Measurements from ENCODE around the gene NAP1L1. TPM values are rescaled to one million over a fixed set of nuclear protein-coding genes. Genes with fewer than 3 reads are reported as not detected.
A peak's percentile ranks its signal among the peaks of the same experiment; 100 is the strongest.

NAP1L1 gene
- total and polyA plus RNA-seq, 8 donors, result 69.4 to 188 (median 110) TPM

DNA sequence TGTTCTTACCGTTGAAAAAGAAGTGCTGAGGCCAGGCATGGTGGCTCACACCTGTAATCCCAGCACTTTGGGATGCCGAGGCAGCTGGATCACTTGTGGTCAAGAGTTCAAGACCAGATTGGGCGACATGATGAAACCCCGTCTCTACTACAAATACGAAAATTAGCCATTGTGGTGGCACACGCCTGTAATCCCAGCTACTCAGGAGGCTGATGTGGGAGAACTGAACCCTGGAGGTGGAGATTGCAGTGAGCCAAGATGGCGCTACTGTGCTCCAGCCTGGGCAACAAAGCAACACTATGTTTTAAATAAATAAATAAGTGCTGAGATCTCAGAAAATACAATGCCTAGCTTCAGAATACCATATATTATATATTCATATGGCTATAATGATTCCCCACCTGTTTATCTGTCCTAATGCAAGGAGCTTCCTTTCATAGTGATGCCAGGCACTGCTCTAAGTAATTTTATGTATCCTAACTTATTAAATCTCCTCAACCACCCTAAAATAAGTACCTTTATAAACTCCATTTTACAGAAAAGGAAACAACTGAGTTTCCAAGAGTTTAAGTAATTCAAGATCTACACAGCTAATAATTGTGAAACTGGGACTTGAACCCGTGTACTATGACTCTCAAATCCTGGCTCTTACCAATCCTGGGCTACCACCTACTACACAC, 60.2 kb downstream of the NAP1L1 start:
- ATAC-seq, result no peak
- TF ChIP-seq, protein P1, sequence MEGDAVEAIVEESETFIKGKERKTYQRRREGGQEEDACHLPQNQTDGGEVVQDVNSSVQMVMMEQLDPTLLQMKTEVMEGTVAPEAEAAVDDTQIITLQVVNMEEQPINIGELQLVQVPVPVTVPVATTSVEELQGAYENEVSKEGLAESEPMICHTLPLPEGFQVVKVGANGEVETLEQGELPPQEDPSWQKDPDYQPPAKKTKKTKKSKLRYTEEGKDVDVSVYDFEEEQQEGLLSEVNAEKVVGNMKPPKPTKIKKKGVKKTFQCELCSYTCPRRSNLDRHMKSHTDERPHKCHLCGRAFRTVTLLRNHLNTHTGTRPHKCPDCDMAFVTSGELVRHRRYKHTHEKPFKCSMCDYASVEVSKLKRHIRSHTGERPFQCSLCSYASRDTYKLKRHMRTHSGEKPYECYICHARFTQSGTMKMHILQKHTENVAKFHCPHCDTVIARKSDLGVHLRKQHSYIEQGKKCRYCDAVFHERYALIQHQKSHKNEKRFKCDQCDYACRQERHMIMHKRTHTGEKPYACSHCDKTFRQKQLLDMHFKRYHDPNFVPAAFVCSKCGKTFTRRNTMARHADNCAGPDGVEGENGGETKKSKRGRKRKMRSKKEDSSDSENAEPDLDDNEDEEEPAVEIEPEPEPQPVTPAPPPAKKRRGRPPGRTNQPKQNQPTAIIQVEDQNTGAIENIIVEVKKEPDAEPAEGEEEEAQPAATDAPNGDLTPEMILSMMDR (IDR thresholded peaks at IDR 0.05), result no peak
- no peak for DNase-seq
- H3K27ac ChIP-seq, result no peak overlapping the region
- peaks cover 0 to 20% (median 6%) of the 10 kb centered on the region in 3 donors for H3K4me1 ChIP-seq
- FAIRE-seq, result no peak
- WGBS, 2 donors, result 90 to 92% methylated on average over 8 of the region's 8 CpGs
- intact Hi-C loops (cut with DNase I), result no loop called here
- no peaks in the 10 kb centered on the region for H3K27me3 ChIP-seq
- H3K9me3 ChIP-seq, result no peaks in the 10 kb centered on the region
- no peak overlapping the region for H3K4me3 ChIP-seq
- H3K36me3 ChIP-seq, result no peaks in the 10 kb centered on the region

DNA sequence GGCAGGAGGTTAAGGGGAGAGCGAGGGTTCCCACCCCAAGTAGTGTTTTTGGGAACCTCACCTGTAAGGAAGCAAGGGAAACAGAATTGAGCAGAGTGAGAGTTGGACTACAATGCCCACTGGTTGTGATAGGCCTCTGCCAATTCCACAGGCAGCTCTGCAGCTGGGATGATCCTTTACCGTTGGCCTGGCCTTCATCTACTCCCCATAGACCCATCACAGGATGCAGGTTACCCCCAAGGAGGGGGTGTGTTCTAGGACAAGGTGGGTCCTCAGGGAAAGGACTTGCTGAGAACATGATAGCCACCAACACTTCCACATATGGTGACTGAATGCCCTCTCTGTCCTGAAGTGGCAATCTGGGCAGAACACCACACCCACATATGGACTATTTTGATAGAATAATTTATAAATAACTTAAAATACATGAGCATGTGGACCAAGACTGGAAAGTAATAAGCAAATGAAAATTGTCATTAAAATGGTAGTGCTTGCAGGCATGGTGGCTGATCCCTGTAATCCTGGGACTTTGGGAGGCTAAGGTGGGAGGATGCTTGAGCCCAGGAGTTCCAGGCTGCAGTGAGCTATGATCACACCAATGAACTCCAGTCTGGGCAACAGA, 61.3 kb downstream of the NAP1L1 start:
- Histone ChIP-seq H3K4me3 (no peak overlapping the region), H3K27me3 (no peaks in the 10 kb centered on the region), H3K36me3 (no peaks in the 10 kb centered on the region), H3K4me1 (peaks cover 0 to 12% (median 3%) of the 10 kb centered on the region in 3 donors), H3K27ac (no peak overlapping the region), H3K9me3 (no peaks in the 10 kb centered on the region)
- WGBS, 2 donors, result 79 to 86% methylated on average over 2 of the region's 2 CpGs
- DNase-seq (no peak), ATAC-seq (no peak), FAIRE-seq (no peak)
- TF ChIP-seq, protein P1 (IDR thresholded peaks at IDR 0.05), result no peak
- intact Hi-C loops (cut with DNase I), result no loop called here

DNA sequence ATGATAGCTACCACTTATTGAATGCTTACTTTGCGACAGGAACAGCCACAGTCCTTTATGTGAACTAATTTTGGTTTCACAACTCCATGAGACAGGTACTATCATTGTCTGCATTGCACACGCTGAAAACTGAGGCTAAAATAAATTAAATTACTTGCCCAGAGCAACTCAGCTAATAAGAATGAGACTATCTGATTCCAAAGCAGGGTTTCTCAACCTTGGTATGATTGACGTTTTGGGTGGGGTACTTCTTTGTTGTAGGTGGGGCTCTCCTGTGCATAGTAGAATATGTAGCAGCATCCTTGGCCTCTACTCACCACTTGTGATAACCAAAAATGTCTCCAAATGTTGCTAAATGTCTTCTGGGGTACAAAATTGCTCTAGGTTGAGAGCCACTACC, 62.0 kb downstream of the NAP1L1 start:
- intact Hi-C loops (cut with DNase I), result no loop called here
- no peaks in the 10 kb centered on the region for H3K9me3 ChIP-seq
- ATAC-seq, result no peak
- H3K4me3 ChIP-seq, result no peak overlapping the region
- no peaks in the 10 kb centered on the region for H3K27me3 ChIP-seq
- WGBS, 2 donors, result 83 to 88% methylated on average over 3 of the region's 3 CpGs
- peaks cover 0 to 12% (median 3%) of the 10 kb centered on the region in 3 donors for H3K4me1 ChIP-seq
- H3K36me3 ChIP-seq, result no peaks in the 10 kb centered on the region
- no peak for DNase-seq
- TF ChIP-seq, protein P1 (IDR thresholded peaks at IDR 0.05), result no peak
- FAIRE-seq, result no peak
- no peak overlapping the region for H3K27ac ChIP-seq

DNA sequence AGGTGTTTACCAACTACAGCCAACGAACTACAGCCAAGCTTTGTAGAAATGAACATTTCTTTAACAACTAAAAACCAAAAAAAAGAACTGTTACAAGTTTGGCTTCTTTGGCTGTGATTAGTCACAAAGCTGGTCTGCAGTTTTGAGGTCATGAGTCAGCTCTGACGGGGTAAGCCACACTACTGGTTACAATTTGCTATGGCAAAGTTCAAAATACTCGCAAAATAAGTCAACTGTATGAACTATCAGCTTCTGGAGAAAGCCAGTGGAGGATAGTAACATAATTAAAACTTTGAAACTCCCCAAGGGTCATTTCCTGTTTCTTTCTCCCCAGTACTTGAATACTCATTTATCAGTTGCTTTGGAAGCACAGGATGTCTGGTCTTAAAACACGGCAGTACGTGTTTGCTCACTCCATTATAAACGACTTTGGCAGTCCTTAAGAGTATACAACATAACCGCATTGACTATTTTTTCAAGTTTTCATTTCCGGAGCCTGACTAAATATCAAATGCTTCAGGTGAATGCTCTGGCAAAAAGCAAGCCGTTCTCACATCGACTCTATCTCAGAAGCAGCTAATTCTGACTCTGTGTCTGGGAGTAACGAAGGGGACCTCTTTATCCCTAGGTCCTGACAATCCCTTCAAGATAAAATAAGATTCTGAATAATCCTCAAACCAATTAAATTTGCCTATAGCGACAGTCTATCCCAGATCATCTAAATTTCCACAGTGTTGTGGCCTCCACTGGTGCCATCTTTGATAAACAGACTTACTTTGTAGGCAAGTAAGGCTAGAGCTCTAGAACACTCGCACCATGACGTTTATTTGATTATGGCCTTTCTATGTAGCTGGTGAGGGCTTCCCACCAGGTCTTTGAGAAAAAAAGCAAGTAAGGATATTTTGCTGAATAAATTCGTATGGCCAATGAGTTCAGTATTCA, 63.5 kb downstream of the NAP1L1 start:
- Histone ChIP-seq H3K27me3 (no peaks in the 10 kb centered on the region), H3K36me3 (no peaks in the 10 kb centered on the region), H3K27ac (peak overlapping the region in 2 of 4 donors; percentile 11 to 53), H3K4me1 (peaks cover 0 to 9% (median 0%) of the 10 kb centered on the region in 3 donors), H3K4me3 (no peak overlapping the region), H3K9me3 (no peaks in the 10 kb centered on the region)
- 60 to 66% methylated on average over 15 of the region's 15 CpGs for WGBS, 2 donors
- no peak for DNase-seq
- intact Hi-C loops (cut with DNase I), result no loop called here
- no peak for FAIRE-seq
- TF ChIP-seq, protein P1 (IDR thresholded peaks at IDR 0.05), result no peak
- peak in 3 of 4 donors; percentile 58 to 81 (median 73) for ATAC-seq

Measured in pancreas (tissue), 10 donors.